Endothelial cell of umbilical vein (primary cell): ENCODE results near the gene IL24. TPM values are rescaled to one million over a fixed set of nuclear protein-coding genes. Genes with fewer than 3 reads are reported as not detected.

Experiments
- BruUV-seq: library from RNA; stranded (reverse); fragments of 400-500 nt; replicated peaks from 2 replicates; lab custom pipeline; 2021; lab: Mats Ljungman, UMichigan
- CTCF ChIA-PET: fragments of 300-600, 350-600 bp; sonication (Branson Sonifier 250); formaldehyde crosslinking; loops from one replicate; lab custom pipeline; 2021; ENCODE audit warnings: antibody characterized with exemption, inconsistent platforms; lab: Charles Lee
- POLR2A ChIA-PET: fragments of 300-600, 350-600 bp; sonication (Branson Sonifier 250); formaldehyde crosslinking; loops from one replicate; lab custom pipeline; 2021; ENCODE audit warnings: antibody characterized with exemption, inconsistent platforms; lab: Charles Lee
- DNase-seq: peaks from one replicate; pipeline ENCODE4 v3.0.0-alpha.2; 2011; ENCODE audit warnings: low read depth, low spot score
- FAIRE-seq: peaks from 2 replicates; lab custom pipeline; 2011; peaks lifted over from hg19 to GRCh38; lab: Jason Lieb, UNC
- H2AFZ ChIP-seq: 2 replicates; pipeline ENCODE4 v1.6.0; 2012; ENCODE audit warnings: low read depth, low read length, control low read depth, inconsistent platforms
- H3K27ac ChIP-seq: 2 replicates; pipeline ENCODE4 v1.5.1; 2011; ENCODE audit warnings: low read depth, mild to moderate bottlenecking, control low read depth, low read length, moderate library complexity; ENCODE audit not compliant: insufficient read depth
- H3K27me3 ChIP-seq, 2 experiments: 2 replicates each; pipeline versions ENCODE4 v1.6.0 to v1.6.1; 2011; ENCODE audit warnings: low read length in 2 of 2, mixed read lengths in 1 of 2; ENCODE audit not compliant: control insufficient read depth in 2 of 2, insufficient read depth in 2 of 2
- H3K36me3 ChIP-seq, 2 experiments: 2 replicates in 1 of 2; 3 replicates in 1 of 2; pipeline ENCODE4 v1.5.1; 2011; ENCODE audit warnings: low read length in 2 of 2, mild to moderate bottlenecking in 1 of 2, moderate library complexity in 1 of 2; ENCODE audit not compliant: control insufficient read depth in 2 of 2, insufficient read depth in 2 of 2; ENCODE audit errors: extremely low read depth in 1 of 2
- H3K4me1 ChIP-seq: 3 replicates; pipeline ENCODE4 v1.5.1; 2011; ENCODE audit warnings: mild to moderate bottlenecking, low read length; ENCODE audit not compliant: control insufficient read depth, insufficient read depth; ENCODE audit errors: extremely low read depth
- H3K4me2 ChIP-seq: 2 replicates; pipeline ENCODE4 v1.6.1; 2011; ENCODE audit warnings: low read length, control low read depth, mixed read lengths; ENCODE audit not compliant: insufficient read depth
- H3K4me3 ChIP-seq, 3 experiments: fragments of 200-600 bp in 1 of 3; sonication (generic), shearing (Covaris generic) in 1 of 3; replicated peaks in 1 of 3; 2 replicates each; pipeline ENCODE4 v1.5.1; 2011 to 2016; ENCODE audit warnings: control low read depth in 3 of 3, low read length in 3 of 3, mild to moderate bottlenecking in 2 of 3, inconsistent platforms in 1 of 3, low read depth in 1 of 3, moderate library complexity in 1 of 3; ENCODE audit not compliant: insufficient read depth in 1 of 3
- H3K79me2 ChIP-seq: 2 replicates; pipeline ENCODE4 v1.6.0; 2012; ENCODE audit warnings: low read length, inconsistent platforms; ENCODE audit not compliant: control insufficient read depth, insufficient read depth
- H3K9ac ChIP-seq: replicated peaks from 2 replicates; pipeline ENCODE3; 2011; ENCODE audit warnings: low read length, control low read depth; ENCODE audit not compliant: insufficient read depth; ENCODE audit errors: extremely low read depth
- H3K9me1 ChIP-seq: replicated peaks from 3 replicates; pipeline ENCODE4 v1.6.0; 2011; ENCODE audit warnings: mild to moderate bottlenecking, low read length; ENCODE audit not compliant: control insufficient read depth, insufficient read depth; ENCODE audit errors: extremely low read depth
- H3K9me3 ChIP-seq: replicated peaks from 2 replicates; pipeline ENCODE4 v1.5.1; 2012; ENCODE audit warnings: low read length, inconsistent platforms; ENCODE audit not compliant: control insufficient read depth, insufficient read depth
- H4K20me1 ChIP-seq: replicated peaks from 2 replicates; pipeline ENCODE3; 2011; ENCODE audit warnings: mild to moderate bottlenecking, low read length; ENCODE audit not compliant: control insufficient read depth, insufficient read depth; ENCODE audit errors: extremely low read depth
- EZH2 ChIP-seq: IDR thresholded peaks from 2 replicates; pipeline ENCODE4 v1.6.1; 2012; ENCODE audit warnings: borderline replicate concordance, low read depth, mild to moderate bottlenecking, moderate library complexity, low read length, inconsistent platforms; ENCODE audit not compliant: severe bottlenecking
- FOS ChIP-seq: IDR thresholded peaks from 2 replicates; pipeline ENCODE4 v1.6.1; 2011; ENCODE audit warnings: mild to moderate bottlenecking, low read length, moderate library complexity, borderline replicate concordance; ENCODE audit not compliant: insufficient read depth
- GATA2 ChIP-seq: IDR thresholded peaks from 2 replicates; pipeline ENCODE4 v1.7.0; 2011; ENCODE audit warnings: low read depth, mild to moderate bottlenecking, moderate library complexity, mixed read lengths, low read length; ENCODE audit not compliant: insufficient read length, insufficient read depth
- JUN ChIP-seq: IDR thresholded peaks from 2 replicates; pipeline ENCODE4 v1.6.1; 2011; ENCODE audit warnings: borderline replicate concordance, low read depth; ENCODE audit not compliant: insufficient read length, insufficient read depth
- MYC ChIP-seq: IDR thresholded peaks from one replicate; pipeline ENCODE4 v1.6.1; 2011; ENCODE audit warnings: mild to moderate bottlenecking, low read depth, low read length
- POLR2A ChIP-seq: IDR thresholded peaks from 2 replicates; pipeline ENCODE4 v1.6.1; 2012; ENCODE audit warnings: low read depth, mild to moderate bottlenecking, control low read depth, low read length
- POLR2AphosphoS5 ChIP-seq: IDR thresholded peaks from 2 replicates; pipeline ENCODE4 v1.6.1; 2012; ENCODE audit warnings: low read depth, mild to moderate bottlenecking, control low read depth, low read length, moderate library complexity; ENCODE audit not compliant: insufficient read depth
- dilution Hi-C: fragments of 300-500 bp; cut with MboI; formaldehyde crosslinking; loops from one replicate; pipeline ENCODE4 v1.15.0; 2019; ENCODE audit warnings: low sequenced_read_pairs; ENCODE audit not compliant: extremely low pct_ligation_motif_present
- intact Hi-C: fragments of 100-400 bp; cut with micrococcal nuclease; formaldehyde crosslinking; loops from one replicate; pipeline ENCODE4 v1.10.0; 2022
- polyA plus RNA-seq, 4 experiments: library from polyadenylated mRNA; depleted of rRNA in 3 of 4; stranded (reverse) in 3 of 4; unstranded in 1 of 4; fragments of >200 nt; gene quantifications; 2 replicates each; pipeline versions ENCODE4 v1.2.1 to v1.2.3, GENCODE V29; 2011 to 2012; ENCODE audit warnings: missing spikeins in 1 of 4
- total RNA-seq: library from RNA; stranded (reverse); gene quantifications from 2 replicates; pipeline ENCODE4 v1.2.3, GENCODE V29; 2021
- TF ChIP-seq, protein P1 (sequence below), 2 donors: IDR thresholded peaks; 1 replicate in 1 of 2; 2 replicates in 1 of 2; pipeline ENCODE4 v1.5.1; 2011; ENCODE audit warnings: low read length in 2 of 2, mild to moderate bottlenecking in 2 of 2, moderate library complexity in 2 of 2, control low read depth in 1 of 2, inconsistent platforms in 1 of 2, low read depth in 1 of 2; ENCODE audit not compliant: insufficient read depth in 1 of 2; ENCODE audit errors: extremely low read depth in 1 of 2
- TF ChIP-seq, protein P2 (sequence below): IDR thresholded peaks from 2 replicates; pipeline ENCODE4 v1.6.1; 2011; ENCODE audit not compliant: insufficient read depth, insufficient read length

Gene IL24
- total and polyA plus RNA-seq, 2 donors (not counting 3 experiments of a cell fraction or from before 2014, with no cell fraction given), result not detected

DNA sequence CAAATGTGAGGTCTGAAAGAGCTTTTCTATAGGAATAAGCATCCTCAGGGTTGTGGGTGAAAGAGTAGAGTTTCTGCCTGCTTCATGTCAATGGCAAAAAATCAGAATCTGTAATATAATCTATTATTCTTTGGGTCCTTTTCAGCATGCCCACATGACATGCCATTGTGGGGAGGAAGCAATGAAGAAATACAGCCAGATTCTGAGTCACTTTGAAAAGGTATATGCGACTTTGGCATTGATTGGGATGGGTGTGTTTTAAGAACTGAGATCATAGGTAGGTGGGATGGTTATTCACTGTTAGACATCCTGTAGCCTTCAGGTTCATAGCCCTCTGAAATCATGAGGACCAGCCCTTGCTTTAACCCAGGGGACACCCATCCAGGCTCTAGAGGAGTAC is 30.0 kb upstream of the IL24 start:
- FAIRE-seq (no peak), DNase-seq (no peak)
- Histone ChIP-seq H3K36me3 (no peaks in the 10 kb centered on the region), H3K4me1 (no peaks in the 10 kb centered on the region), H2AFZ (no peak overlapping the region), H3K9me1 (no peaks in the 10 kb centered on the region), H3K27me3 (peaks cover 0 to 2% of the 10 kb centered on the region in 2 experiments), H3K9ac (no peak overlapping the region), H3K4me3 (no peak overlapping the region), H3K9me3 (no peaks in the 10 kb centered on the region), H4K20me1 (no peaks in the 10 kb centered on the region), H3K79me2 (no peaks in the 10 kb centered on the region), H3K27ac (no peak overlapping the region), H3K4me2 (no peak overlapping the region)
- TF ChIP-seq POLR2A (no peak), FOS (no peak), JUN (no peak), EZH2 (no peak), GATA2 (no peak), MYC (no peak), POLR2AphosphoS5 (no peak)
- TF ChIP-seq, protein P1, sequence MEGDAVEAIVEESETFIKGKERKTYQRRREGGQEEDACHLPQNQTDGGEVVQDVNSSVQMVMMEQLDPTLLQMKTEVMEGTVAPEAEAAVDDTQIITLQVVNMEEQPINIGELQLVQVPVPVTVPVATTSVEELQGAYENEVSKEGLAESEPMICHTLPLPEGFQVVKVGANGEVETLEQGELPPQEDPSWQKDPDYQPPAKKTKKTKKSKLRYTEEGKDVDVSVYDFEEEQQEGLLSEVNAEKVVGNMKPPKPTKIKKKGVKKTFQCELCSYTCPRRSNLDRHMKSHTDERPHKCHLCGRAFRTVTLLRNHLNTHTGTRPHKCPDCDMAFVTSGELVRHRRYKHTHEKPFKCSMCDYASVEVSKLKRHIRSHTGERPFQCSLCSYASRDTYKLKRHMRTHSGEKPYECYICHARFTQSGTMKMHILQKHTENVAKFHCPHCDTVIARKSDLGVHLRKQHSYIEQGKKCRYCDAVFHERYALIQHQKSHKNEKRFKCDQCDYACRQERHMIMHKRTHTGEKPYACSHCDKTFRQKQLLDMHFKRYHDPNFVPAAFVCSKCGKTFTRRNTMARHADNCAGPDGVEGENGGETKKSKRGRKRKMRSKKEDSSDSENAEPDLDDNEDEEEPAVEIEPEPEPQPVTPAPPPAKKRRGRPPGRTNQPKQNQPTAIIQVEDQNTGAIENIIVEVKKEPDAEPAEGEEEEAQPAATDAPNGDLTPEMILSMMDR (IDR thresholded peaks at IDR 0.05; ENCODE audit: extremely low read depth in 1 of 2, insufficient read depth in 1 of 2, low read depth in 1 of 2, low read length in 2 of 2), result no peak
- TF ChIP-seq, protein P2, sequence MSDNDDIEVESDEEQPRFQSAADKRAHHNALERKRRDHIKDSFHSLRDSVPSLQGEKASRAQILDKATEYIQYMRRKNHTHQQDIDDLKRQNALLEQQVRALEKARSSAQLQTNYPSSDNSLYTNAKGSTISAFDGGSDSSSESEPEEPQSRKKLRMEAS, result no peak
- POLR2A ChIA-PET, result no interaction called here
- intact Hi-C loops (no loop called here), dilution Hi-C loops (no loop called here)
- no TSS peak for BruUV-seq
- CTCF ChIA-PET, result interaction anchor here (0.6 kb wide), 1 partner anchor 635 kb away, joined by 3 read pairs; no protein-coding TSS in a partner anchor
